GM23338 (cell line): ENCODE results near the gene PXMP4.

Source experiments
- CREB1 ChIP-seq: fragments of 250-450 bp; sonication (Bioruptor Pico); IDR thresholded peaks from 2 replicates; pipeline ENCODE4 v1.5.0; 2020; ENCODE audit warnings: low read depth, mild to moderate bottlenecking, moderate library complexity
- EZH2 ChIP-seq: fragments of 200-600 bp; sonication (generic); IDR thresholded peaks from one replicate; pipeline ENCODE4 v1.8.0; 2017; ENCODE audit warnings: antibody characterized with exemption, mild to moderate bottlenecking, low read depth; ENCODE audit not compliant: unreplicated experiment
- POLR2AphosphoS5 ChIP-seq: IDR thresholded peaks from 2 replicates; pipeline ENCODE4 v1.6.1; 2016; ENCODE audit warnings: antibody characterized with exemption, low read depth
- ZNF114 ChIP-seq: fragments of 250-450 bp; sonication (Bioruptor Pico); IDR thresholded peaks from 2 replicates; pipeline ENCODE4 v1.5.0; 2020; ENCODE audit warnings: mild to moderate bottlenecking, moderate library complexity
- TF ChIP-seq, protein P1 (sequence below): IDR thresholded peaks from one replicate; pipeline ENCODE4 v1.6.1; 2018; ENCODE audit warnings: antibody characterized with exemption; ENCODE audit not compliant: unreplicated experiment
- TF ChIP-seq, protein P2 (sequence below), 2 experiments: fragments of 200-600 bp in 1 of 2; sonication (generic) in 1 of 2; conservative IDR thresholded peaks; 2 replicates each; pipeline versions ENCODE4 v1.5.1 to v1.6.1; 2016 to 2017; ENCODE audit warnings: antibody characterized with exemption in 2 of 2, low read depth in 2 of 2, mild to moderate bottlenecking in 2 of 2, moderate library complexity in 1 of 2

DNA sequence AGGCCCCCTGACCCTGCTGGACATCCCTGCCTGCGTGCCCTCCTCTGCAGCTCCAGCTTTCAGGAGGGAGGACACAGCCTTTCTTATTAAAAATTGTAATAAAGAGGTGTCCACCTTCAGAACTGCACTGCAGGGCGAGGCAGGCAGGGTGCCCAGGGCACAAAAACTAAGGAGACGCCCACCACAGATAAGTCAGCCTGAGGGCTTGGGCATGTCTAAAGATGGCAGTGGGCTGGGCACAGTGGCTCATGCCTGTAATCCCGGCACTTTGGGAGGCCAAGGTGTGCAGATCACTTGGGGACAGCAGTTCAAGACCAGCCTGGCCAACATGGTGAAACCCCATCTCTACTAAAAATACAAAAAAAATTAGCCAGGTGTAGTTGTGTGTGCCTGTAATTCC lies 64.9 kb downstream of the PXMP4 start:
- no peak for TF ChIP-seq POLR2AphosphoS5
- TF ChIP-seq, protein P1, sequence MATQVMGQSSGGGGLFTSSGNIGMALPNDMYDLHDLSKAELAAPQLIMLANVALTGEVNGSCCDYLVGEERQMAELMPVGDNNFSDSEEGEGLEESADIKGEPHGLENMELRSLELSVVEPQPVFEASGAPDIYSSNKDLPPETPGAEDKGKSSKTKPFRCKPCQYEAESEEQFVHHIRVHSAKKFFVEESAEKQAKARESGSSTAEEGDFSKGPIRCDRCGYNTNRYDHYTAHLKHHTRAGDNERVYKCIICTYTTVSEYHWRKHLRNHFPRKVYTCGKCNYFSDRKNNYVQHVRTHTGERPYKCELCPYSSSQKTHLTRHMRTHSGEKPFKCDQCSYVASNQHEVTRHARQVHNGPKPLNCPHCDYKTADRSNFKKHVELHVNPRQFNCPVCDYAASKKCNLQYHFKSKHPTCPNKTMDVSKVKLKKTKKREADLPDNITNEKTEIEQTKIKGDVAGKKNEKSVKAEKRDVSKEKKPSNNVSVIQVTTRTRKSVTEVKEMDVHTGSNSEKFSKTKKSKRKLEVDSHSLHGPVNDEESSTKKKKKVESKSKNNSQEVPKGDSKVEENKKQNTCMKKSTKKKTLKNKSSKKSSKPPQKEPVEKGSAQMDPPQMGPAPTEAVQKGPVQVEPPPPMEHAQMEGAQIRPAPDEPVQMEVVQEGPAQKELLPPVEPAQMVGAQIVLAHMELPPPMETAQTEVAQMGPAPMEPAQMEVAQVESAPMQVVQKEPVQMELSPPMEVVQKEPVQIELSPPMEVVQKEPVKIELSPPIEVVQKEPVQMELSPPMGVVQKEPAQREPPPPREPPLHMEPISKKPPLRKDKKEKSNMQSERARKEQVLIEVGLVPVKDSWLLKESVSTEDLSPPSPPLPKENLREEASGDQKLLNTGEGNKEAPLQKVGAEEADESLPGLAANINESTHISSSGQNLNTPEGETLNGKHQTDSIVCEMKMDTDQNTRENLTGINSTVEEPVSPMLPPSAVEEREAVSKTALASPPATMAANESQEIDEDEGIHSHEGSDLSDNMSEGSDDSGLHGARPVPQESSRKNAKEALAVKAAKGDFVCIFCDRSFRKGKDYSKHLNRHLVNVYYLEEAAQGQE = no peak
- TF ChIP-seq, protein P2, sequence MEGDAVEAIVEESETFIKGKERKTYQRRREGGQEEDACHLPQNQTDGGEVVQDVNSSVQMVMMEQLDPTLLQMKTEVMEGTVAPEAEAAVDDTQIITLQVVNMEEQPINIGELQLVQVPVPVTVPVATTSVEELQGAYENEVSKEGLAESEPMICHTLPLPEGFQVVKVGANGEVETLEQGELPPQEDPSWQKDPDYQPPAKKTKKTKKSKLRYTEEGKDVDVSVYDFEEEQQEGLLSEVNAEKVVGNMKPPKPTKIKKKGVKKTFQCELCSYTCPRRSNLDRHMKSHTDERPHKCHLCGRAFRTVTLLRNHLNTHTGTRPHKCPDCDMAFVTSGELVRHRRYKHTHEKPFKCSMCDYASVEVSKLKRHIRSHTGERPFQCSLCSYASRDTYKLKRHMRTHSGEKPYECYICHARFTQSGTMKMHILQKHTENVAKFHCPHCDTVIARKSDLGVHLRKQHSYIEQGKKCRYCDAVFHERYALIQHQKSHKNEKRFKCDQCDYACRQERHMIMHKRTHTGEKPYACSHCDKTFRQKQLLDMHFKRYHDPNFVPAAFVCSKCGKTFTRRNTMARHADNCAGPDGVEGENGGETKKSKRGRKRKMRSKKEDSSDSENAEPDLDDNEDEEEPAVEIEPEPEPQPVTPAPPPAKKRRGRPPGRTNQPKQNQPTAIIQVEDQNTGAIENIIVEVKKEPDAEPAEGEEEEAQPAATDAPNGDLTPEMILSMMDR (conservative IDR thresholded peaks at IDR 0.05; ENCODE audit: low read depth in 2 of 2) = no peak
- no peak for TF ChIP-seq EZH2
- no peak for TF ChIP-seq ZNF114
- TF ChIP-seq CREB1 = no peak
